Stromal cell of bone marrow (primary cell): Measurements from ENCODE around the gene BTBD2.
A peak's percentile ranks its signal among the peaks of the same experiment; 100 is the strongest.

Experiments
- DNase-seq: peaks from one replicate; pipeline ENCODE4 v3.0.0-alpha.2; 2012; ENCODE audit warnings: low read depth

BTBD2 gene

DNA sequence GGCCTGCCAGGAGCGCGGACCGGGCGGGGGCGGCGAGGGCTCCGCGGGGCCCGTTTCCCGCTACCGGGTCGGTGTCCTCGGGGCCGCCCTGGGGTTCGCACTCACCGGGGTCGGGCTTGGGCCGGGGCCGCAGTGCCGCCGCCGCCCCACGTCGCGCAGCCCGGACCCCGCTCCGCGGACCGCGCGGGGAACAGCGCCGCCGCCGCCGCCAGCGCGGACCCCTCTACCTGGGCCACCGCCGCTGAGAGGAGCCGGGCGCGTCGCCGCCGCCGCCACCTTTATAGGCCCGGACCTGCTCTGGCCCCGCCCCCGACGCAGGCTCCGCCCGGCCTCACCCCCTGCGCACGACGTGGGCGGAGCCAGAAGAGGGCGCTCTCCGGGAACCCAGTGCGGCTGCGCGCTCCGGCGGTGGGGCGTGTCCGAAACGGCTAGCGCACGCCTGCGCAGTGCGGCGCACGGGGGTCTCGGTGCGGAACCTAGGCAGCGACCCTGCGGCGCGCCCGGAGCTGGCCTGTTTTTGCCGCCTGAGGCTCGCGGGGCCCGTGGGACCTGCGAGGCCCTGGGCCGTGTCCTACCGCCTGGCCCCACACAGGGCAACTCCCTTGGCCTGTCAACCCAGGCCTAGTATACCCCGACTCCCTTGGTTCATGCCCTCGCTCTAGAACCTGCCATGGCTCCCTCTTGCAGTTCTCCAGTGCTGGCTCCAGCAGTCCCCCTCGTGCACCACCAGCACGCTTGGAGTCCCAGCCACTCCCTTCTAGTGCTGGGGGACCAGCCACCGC is 35.7 kb upstream of the BTBD2 start, which contains the start of gene MKNK2:
MKNK2 (minus strand) TSS at position 254 of the 782 bp plus-strand sequence. CDS start 393 bp downstream, outside the sequence.
- DNase-seq: peak; percentile 58

DNA sequence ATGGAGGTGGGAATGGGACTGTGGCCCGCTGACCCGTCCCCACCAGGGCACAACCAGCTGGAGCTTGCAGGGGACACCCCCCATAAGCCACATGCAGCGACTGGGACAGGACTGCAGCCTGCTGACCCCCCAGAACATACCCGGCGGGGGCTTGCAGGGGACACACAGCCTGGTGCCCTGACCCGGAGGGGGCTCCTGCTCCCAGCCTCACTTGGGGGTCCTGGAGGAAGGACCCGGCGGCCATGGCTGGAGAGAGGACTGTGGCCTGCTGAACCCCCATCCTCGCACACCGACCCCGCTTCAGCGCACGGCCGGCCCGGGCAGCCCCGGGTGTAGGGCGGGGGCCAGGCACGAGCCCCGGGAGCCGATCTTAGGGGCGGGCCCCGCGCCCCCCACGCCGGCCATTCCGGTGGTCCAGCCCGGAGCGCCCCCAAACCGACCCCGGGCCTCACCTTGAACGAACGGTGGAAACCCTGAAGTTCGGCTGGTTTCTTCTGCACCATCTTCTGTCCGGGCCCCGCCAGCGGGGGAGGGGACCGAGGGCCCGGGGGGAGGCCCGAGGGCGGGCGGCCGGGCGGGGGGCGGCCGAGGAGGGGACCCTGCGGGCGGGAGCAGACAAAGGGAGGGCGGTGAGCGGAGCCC is 35.0 kb upstream of the BTBD2 start:
- no peak for DNase-seq

- DNase-seq: peak; percentile 38
These were observed 34.3 kb upstream of the BTBD2 start for GRCh38 chr19:2049741-2050348.

DNA sequence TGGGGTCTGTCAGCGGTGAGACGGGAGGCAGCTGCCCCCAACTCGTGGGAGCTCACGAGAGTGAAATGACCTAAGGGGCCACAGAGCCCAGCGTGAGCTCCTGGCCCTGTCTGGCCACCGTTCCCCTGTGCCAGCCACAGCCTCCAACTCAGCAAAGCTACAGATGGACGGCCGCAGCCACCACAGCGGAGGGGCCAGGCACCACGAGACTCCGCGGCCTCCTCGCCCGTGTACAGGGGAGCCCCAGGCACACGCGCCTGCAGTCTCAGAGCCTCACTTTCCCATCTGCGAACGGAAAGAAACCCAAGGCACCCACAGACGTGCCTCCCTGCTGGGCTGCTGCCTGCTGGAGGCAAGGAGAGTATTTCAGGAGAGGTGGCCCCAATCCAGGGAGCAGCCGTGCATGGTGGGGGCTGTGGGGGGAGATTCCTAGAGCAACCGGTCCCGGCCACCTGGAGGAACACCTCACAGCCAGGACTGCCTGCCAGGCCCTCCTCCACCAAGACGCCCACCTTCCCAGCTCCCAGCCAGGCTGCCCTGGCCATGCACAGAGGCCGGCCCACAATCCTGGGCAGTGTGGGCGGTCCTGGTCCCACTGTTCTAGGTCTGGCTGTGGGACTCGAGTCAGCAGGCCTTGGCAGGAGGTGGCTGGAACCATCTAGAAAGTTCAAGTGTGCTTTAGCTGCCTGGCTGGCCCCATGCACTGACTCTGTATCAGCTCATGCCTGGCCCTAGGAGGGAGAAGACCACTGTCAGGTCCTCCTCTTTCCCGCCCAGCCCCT is 33.6 kb upstream of the BTBD2 start:
- no peak for DNase-seq

- no peak for DNase-seq
These were observed 32.8 kb upstream of the BTBD2 start for GRCh38 chr19:2048104-2048958.

- DNase-seq: no peak
These were observed 32.1 kb upstream of the BTBD2 start for GRCh38 chr19:2047449-2048103.

DNA sequence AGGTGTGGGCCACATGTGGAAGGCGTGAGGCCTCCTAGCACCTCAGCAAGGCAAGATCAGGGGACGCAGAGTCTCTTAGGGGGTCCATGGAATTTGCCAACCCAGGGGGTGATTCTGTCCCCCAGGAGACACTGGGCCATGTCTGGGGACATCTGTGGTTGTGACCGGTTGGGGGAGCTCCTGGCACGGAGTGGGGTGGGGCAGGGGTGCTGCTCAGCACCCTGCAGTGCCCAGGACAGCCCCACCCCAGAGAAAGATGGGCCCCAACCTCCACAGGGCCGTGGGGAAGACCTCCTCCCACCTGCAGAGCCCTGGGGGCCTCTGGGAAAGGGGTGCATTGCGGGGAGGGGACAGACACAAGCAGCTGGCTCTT is 31.5 kb upstream of the BTBD2 start:
- DNase-seq: no peak

DNA sequence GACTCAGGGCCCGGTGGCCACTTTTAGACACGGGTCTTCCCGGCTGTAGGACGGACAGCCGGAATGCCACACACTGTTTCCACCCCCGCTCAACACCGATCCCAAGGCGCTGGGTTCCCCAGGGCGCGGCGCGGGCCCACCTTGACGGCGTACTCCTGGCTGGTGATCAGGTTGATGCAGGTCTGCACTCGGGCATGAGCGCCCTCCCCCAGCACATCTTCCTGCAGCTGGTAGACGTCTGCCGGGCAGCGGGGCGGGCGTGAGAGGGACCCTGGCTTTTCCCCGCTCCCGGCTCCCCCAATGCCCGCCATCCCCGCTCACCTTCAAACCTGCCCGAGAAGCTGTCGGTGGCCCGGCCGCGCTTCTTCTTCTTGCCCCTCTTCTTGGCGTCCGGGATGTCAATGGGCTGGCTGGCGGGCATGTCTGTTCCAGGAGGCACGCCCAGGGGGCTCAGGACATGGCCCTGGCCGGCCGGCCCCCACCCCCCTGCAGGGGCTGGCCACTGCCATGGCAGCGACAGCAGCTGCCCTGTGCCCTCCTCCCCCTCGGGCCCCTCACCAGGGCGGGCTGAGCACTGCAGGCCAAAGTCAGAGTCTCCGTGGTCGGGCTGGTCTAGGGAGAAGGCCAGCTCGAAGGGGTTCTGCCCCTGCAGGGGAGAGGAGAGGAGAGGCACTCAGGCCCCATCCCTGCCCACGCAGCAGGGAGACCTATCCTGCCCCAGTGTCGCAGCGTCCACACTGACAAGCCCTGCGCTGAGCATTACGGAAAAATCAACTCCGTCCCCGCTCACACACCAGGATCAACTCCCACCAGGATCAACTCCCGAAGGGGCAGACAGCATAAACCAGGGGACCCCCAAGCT is 30.8 kb upstream of the BTBD2 start:
- no peak for DNase-seq

DNA sequence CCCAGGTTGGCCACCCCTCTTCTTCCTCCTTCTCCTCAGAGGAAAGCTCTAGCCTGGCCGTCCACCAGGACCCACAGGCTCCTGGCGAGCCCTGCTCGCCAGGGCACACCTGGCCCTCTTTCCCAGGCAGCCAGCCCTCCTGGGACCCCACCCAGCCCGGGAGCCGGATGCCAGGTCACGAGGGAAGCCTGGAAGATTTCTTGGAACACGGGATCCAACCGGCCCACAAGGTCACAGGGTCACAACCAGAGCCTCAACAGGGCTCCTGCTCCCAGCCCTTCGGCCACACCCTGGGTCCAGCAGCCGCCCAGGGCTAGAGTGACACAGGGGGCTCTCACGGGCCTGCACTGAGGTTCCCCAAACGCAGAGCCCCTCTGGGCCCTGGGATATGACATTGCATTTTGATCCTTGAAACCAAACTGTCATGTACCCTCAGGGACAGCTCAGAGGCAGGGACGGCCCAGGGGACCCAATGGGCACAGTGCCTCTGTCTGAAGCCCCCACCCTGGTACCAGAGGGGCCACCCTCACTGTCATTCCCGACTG is 30.1 kb upstream of the BTBD2 start:
- DNase-seq: no peak

DNA sequence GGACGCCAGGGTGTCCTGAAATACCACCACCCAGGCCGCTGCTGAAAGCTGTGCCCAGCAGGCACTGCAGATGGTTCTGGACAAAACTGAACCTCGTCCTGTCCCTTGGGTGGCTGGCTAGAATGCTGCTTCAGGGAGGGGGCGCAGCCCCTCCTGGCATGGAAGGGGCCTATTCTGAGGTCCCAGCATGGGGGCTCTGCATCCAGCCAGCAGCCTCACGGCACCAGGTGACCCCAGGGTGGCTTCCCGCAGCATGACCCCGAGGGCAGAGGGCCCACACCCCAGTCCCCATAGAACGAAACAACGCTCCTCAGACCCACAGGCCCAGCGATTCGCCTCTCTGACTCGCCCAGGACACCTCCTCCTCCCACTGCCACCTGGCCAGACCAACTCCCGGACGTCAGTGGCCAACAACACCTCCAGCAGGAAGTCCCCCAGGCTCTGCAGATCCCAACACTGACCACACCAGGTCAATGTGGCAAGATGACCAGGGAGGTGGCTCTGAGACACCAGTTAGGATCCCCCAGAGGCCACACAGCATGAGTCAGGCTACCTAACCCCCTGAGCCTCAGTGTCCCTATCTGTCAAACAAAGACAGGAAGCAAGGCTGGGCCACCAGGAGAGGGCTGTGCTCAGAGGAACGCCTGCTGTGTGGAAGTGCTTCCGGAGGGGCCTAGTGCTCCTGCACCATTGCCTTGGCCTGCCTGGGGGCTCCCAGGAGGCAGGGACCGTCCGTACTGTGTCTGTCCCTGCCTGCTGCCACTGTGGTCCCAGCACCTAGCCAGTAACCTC is 29.4 kb upstream of the BTBD2 start:
- DNase-seq: no peak

GRCh38 chr19:2043961-2044708 is 28.6 kb upstream of the BTBD2 start:
- DNase-seq: no peak

GRCh38 chr19:2043251-2043641 is 27.7 kb upstream of the BTBD2 start:
- DNase-seq: no peak

GRCh38 chr19:2042485-2043250 is 27.2 kb upstream of the BTBD2 start:
- no peak for DNase-seq

DNA sequence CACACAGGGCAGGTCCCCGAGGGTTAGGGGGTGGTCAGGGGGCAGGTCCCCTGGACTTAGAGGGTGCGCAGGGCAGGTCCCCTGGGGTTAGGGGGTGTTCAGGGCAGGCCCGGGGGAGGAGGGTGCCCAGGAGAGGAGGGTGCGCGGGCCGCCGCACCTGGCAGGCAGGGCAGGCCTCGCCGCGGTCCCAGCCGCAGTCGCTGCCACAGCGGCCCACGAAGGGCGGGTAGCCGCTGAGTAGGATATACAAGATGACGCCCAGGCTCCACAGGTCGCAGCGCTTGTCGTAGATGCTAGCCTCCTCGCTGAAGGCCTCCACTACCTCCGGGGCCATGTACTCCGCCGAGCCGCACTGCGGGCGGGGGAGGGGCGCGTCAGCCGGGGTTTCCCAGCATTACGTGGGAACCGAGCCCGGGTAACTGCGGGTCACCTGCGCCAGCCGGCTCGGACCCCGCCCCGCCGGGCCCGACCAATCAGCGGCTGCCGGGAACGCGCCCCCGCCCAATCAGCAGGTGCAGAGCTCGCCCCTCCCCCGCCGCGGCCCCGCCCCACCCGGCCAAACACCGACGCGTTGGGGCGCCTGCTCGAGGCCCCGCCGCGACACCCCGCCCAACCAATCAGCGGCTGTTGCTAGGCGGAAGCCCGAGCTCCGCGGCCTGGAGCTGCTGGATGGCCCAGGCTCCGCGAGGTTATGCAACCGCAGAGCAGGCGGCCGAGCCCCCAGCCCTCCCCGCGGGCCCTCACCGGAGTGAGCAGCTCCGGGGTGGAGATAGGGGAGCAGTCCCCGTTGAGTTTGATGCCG is 26.4 kb upstream of the BTBD2 start:
- peak; percentile 53 for DNase-seq

GRCh38 chr19:2041433-2041682 is 25.8 kb upstream of the BTBD2 start:
- no peak for DNase-seq

- DNase-seq: no peak
These were observed 25.3 kb upstream of the BTBD2 start for GRCh38 chr19:2040647-2041432.
